GM21528 (cell line): ENCODE data around the gene INPP5F.
A peak's percentile ranks its signal among the peaks of the same experiment; 100 is the strongest.
"Not testable (repeated sequence)": the region's sequence is repeated elsewhere in the genome, so short reads cannot be mapped to it uniquely, and the experiment has no call there.

ENCODE experiments used
- ATAC-seq: cut with Tn5 transposase; IDR thresholded peaks from one replicate; pipeline ENCODE4 v1.9.1; 2021; ENCODE audit warnings: mild to moderate bottlenecking, moderate library complexity; ENCODE audit not compliant: unreplicated experiment, low FRiP score

Gene INPP5F

DNA sequence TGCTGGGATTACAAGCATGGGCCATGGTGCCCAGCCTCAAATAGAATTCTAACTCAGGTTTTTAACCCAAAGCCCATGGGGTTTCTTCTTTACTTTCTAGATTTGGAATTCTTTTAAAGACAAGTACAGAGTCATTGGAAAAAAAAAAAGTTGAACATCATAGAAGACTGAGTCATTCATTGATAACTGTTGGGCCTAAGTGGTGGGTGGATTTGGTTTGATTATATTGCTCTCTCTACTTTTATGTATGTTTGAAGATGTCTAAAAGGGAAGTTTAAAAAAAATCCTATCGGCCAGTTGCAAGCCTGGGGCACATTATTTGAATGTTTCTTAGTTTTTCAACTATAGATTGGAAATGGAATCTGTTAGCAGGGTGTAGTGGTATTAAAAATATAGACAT, 49.7 kb downstream of the INPP5F start:
- ATAC-seq = no peak

DNA sequence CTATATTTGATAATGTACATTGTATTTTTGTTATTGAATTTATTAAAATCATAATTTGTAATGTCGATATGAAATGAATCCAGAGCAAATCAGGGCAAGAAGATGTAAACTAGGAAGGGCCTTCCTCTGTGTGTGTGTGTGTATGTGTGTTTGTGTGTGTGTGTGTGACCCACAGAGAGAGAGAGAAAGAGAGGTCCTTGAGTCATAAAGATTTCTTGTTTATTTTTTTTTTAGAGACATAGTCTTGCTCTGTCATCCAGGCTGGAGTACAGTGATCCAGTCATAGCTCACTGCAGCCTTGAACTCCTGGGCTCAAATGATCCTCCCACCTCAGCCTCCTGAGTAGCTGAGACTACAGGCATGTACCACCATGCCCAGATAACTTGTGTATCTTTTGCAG, 50.7 kb downstream of the INPP5F start:
- no peak for ATAC-seq

GRCh38 chr10:119777686-119778085, 51.8 kb downstream of the INPP5F start:
- ATAC-seq = no peak

- no peak for ATAC-seq
Observed at GRCh38 chr10:119778776-119779445, 53.1 kb downstream of the INPP5F start.

DNA sequence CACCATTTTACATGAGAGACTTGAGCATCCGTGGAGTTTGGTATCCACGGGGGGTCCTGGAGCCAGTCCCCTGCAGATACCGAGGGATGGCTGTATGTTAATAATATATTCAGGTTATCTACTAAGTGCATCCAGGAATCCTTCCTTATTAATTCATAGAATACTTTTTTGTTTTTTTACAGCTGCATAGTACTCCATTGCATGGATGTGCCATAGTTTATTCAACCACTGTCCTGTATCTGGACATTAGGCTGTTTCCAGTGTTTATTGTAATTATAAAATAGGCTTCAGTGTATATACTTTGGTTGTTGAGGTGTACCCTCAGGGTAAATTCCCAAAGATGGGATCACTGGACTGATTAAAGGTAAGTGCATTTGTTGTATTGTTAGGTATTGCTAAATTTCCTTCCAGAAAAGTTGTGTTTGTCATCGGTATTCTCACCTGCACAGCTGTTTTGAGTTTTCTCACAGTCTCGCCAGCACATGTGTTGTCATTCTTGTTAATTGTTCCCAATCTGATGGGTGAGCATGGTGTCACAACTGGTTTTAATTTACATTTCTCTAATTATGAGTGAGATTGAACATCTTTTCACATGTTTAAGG, 55.1 kb downstream of the INPP5F start:
- no peak for ATAC-seq

DNA sequence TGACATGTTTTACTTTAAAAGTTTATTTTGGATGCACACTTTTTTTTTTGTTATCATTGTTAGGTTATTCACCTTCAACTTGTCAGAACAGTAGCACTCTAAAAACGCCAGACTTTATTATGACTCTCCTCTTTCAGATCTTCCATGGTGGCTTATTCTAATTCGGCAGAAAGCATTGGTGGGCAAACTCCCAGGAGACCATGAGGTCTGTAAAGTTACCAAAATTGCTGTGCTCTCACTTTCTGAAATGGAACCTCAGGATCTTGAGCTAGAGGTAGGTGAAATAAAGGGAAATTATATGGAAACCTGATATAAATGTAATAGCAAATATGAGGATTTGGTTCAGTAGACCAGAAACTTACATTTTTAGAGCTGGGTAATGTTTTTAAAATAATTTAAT, 55.6 kb downstream of the INPP5F start:
- ATAC-seq = no peak

DNA sequence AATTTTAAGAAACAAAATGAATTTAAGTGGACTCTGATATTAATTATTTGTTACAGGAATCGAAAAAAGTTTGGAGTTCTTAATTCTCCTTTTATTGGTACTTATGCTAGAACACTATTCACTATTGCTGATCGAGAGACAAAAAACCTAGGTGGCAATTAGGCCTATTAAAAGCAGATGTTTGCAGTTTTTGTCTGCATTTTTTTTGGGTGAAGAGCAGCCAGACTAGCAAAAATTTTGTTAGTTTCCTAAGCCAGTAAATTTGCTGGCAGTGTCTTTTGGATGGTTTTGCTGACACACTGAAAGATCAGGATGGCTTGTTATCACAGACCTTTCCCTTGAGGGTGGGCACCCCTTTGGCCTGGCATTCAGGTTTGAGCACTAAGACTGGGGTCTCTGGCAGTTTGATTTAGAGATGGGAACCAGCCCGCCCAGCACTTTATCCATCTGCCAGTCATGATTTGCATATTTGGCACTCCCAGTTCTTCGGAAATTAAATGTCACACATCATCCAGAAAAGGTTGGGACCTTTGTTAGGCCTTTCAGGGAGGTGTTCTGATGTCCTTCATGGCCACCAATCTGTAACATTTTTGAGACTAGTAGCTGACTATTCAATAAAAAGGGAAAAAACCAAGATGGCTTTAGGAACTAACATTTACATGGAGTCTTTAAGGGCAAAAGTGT, 57.3 kb downstream of the INPP5F start:
- ATAC-seq = no peak

- ATAC-seq = no peak
Observed at GRCh38 chr10:119783665-119784027, 57.8 kb downstream of the INPP5F start.

DNA sequence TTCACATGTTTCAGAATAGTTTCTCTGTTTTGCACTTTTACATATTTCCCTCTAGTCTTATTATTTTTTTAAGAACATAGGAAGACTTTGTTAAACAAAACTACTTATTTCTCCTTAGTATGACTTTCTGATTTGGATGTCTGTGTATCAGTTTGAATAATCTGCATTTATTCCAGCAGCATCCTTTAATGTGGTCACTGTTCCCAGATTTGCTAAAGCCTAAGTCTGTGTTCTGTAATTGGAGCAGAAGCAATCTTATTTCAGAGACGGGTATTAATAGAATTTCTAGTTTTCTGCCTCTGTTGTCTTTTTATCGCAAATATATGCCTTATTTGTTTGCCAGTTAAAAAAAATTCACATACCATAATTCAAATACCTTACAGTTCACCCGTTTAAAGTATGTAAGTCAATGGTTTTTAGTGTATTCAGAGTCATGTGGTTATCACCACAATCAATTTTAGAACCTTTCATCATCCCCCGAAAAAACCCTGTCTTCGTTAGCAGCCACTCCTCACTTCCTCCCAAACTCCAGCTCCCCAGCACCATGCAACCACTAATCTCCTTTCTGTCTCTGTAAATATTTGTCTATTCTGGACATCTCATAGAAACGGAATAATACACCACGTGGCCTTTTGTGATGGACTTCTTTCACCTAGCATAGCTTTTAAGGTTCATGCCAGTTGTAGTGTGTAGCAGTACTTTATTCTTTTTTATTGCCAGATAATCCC, 58.7 kb downstream of the INPP5F start:
- peak; percentile 74 for ATAC-seq

DNA sequence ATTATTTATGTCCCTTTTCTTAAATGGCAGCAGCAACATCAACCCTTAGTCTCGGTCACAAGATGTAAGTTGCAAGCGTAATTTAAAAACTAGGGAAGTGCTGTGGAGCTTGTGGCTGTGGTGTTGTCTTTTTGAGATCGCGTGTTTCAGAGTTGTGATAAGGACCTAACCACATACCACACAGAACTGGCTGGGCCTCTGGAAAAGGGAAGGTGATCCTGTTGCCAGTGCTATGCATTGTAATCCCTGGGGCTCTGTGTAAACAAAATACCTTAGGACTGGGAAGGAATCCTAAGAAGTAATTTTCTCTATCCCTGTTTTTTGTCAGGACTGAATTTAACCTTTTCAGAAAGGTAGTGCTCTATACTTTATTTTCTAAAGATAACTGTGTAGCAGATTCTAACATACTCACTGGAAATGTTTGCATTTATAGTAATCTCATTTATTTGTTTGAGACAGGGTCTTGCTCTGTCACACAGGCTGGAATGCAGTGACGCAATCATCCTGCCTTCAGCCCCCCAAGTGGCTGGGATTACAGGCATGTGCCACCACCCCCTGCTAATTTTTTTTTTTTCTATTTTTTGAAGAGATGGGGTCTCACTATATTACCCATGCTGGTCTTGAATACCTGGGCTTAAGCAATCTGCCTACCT, 60.4 kb downstream of the INPP5F start:
- ATAC-seq = no peak

DNA sequence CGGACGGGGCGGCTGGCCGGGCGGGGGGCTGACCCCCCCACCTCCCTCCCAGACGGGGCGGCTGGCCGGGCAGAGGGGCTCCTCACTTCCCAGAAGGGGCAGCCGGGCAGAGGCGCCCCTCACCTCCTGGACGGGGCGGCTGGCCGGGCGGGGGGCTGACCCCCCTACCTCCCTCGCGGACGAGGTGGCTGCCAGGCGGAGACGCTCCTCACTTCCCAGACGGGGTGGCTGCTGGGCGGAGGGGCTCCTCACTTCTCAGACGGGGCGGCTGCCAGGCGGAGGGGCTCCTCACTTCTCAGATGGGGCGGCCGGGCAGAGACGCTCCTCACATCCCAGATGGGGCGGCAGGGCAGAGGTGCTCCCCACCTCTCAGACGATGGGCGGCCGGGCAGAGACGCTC, 69.3 kb downstream of the INPP5F start:
- not testable (repeated sequence) for ATAC-seq

DNA sequence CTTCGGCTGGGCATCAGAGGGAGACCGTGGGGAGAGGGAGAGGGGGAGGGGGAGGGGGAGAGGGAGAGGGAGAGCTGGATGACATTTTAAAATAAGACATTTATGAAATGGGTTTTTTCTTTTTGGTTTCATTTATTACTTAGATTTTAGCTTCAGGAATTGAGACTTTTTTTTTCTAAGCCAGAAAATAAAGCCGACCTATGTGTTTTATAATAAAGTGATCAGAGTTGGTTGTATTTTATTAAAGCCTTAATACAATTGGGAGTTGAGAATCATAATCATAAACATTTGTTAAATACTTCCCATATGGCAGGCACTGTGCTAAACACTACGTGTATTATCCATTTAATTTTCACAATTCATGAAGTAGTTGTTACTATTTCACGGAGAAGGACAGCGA, 70.2 kb downstream of the INPP5F start:
- no peak for ATAC-seq

- no peak for ATAC-seq
Observed at GRCh38 chr10:119801176-119801575, 75.3 kb downstream of the INPP5F start.

DNA sequence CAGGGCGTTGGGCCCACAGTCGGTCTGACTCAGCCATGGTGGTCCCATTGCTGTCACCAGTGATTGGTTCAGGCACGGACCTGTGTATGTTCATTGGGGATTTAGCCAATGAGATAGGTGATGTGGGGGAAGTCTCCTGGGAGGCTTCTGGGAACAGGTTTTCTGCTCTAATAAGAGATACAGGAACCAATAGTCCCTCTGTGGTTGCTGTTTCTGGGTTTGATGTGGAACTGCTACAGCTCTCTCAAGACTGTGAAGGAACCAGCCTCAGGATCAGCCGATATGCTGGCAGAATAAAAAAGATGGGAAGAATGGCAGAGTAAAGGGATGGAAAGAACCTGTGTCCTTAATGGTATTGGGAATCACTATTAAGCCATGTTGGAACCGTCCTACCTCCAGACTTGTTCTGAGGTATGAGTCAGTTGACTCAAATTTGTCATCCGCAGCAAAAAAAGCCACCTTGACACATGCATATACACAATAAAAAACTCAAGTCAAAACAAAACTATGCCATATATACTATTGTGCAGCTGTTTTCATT, 76.2 kb downstream of the INPP5F start:
- no peak for ATAC-seq

DNA sequence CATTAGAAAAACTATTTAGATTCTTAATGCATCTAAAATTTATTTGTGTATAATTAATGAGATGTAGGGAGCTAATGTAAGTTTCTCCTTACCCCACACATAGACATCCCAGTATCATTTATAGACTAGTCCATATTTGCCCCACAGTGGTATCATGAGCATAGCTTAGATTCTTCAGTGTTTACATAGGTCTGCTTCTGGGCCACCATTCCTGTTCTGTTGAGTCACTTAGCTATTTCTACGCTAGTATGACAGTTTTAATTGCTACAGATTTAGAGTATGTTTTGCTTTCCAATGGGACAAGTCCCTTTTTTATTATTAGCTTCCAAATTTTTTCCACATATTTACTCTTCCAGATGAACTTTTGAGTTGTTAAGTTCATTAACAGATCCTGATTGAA, 77.4 kb downstream of the INPP5F start:
- no peak for ATAC-seq

GRCh38 chr10:119805702-119806230, 79.9 kb downstream of the INPP5F start:
- ATAC-seq = no peak

DNA sequence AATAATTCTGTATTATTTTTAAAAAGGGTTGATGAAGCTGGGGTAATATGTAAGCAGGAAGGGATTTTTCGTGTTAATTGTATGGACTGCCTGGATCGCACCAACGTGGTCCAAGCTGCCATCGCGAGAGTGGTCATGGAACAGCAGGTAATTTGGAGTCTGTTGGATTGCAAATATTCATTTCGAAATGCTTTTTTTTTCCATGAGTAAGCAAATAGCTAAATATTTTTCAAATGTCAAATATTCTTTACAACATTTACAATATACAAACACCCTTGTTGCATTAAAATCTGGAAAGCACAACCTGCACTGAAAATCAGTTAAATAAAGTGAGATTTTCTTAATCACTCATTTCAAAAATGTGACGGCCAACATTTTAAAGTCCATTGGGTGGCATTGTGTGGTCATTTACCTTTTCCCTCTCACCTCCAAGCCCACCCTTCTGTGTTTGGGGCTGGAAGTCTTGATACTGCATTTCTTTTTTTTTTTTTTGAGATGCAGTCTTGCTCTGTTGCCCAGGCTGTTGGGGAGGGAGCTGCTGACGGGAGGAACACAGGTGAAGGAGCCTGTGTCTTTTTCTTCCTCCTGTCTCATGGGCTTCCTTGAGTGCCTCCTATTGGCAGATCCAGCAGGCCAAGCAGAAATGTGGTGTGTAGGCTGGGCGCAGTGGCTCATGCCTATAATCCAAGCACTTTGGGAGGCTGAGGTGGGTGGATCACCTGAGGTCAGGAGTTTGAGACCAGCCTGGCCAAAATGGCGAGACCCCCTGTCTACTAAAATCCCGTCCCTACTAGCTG, 80.7 kb downstream of the INPP5F start:
- ATAC-seq = no peak

- no peak for ATAC-seq
Observed at GRCh38 chr10:119807960-119808697, 82.3 kb downstream of the INPP5F start.

DNA sequence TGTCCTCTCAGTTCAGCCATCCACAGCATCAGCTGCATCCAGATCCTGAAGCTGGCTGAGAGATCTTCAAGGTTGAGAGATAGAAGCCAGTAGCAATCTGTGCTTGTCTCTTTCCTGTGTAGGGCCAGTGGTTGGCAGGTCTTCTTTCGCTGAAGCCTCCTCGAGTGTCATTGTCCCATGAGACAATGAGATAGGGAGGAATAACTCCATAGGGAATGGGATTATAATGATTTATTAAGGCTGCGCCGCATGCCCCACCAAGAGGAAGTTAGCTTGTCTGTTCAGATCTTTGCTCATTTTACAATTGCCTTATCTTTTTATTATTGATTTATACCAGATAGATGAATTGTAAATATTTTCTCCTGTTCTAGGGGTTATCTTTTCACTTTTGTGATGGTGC, 85.3 kb downstream of the INPP5F start:
- ATAC-seq = no peak
